K562 (cell line): ENCODE measurements around the gene SH2D1A.

Experiments used
- CTCF ChIP-seq, 3 experiments: IDR thresholded peaks in 2 of 3; conservative IDR thresholded peaks in 1 of 3; 2 replicates each; pipeline ENCODE4 v1.5.1; 2011 to 2012; ENCODE audit warnings: low read length in 3 of 3, mild to moderate bottlenecking in 3 of 3, control low read depth in 2 of 3, improper control_type of control experiment in 1 of 3, inconsistent platforms in 1 of 3, low read depth in 1 of 3, mixed read lengths in 1 of 3, moderate library complexity in 1 of 3; ENCODE audit not compliant: insufficient read depth in 2 of 3
- E2F8 ChIP-seq: fragments of 450-650 bp; IDR thresholded peaks from 2 replicates; pipeline ENCODE4 v1.7.1; 2018; ENCODE audit warnings: mild to moderate bottlenecking, low read depth; ENCODE audit not compliant: partially characterized antibody
- HMG20A ChIP-seq: fragments of 450-650 bp; formaldehyde crosslinking; conservative IDR thresholded peaks from 2 replicates; pipeline ENCODE4 v1.4.0; 2020; ENCODE audit warnings: mild to moderate bottlenecking, mixed read lengths
- MAFK ChIP-seq: IDR thresholded peaks from 2 replicates; pipeline ENCODE4 v1.6.1; 2011; ENCODE audit warnings: low read length, improper control_type of control experiment
- SPI1 ChIP-seq: IDR thresholded peaks from 2 replicates; pipeline ENCODE4 v1.6.1; 2011; ENCODE audit warnings: low read depth, low read length, control low read depth, borderline replicate concordance

DNA sequence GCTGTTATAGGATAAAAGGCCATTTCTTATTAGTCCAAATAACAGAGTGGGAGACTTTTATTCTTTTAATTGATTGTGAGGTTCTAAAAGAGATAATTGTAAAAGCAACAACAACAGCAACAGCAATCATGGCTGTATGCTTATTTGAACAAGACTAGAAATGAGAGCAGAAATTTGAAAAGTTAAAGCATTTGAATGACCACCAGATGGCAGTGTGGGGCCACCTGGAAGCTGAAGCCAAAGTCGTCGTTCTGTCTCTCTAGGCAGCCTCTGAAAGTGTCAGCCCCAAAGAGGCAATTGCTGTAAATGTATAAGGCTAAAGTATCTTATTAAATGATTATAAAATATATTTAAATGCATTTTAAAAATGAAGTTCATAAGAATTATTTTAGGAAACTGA, 42.2 kb downstream of the SH2D1A start:
- no peak for TF ChIP-seq SPI1
- no peak for TF ChIP-seq HMG20A (CRISPR knock-in tag)
- TF ChIP-seq CTCF (IDR thresholded peaks at IDR 0.05 in 2 of 3, conservative IDR thresholded peaks at IDR 0.05 in 1 of 3; ENCODE audit: insufficient read depth in 2 of 3, low read depth in 1 of 3, low read length in 3 of 3): peak; percentile 58 to 72 (median 60)
- no peak for TF ChIP-seq MAFK
- TF ChIP-seq E2F8: no peak
